Stimulated activated CD4-positive, alpha-beta T cell treated with anti-CD3 and anti-CD28 coated beads, Interleukin-12 subunit alpha, Interleukin-12 subunit beta, amount 100 ng/mL, for 48 hours (primary cell): ENCODE measurements around the gene DRD3.

Experiments used
- DNase-seq, 3 donors: peaks; one replicate each; pipeline ENCODE4 v3.0.0-alpha.2; 2020; ENCODE audit warnings: low read depth in 2 of 3, low spot score in 1 of 3

The DRD3 gene

GRCh38 chr3:114079761-114080160 is 99.1 kb downstream of the DRD3 start:
- no peak for DNase-seq

- no peak for DNase-seq
Observed at GRCh38 chr3:114078126-114078525, 100.7 kb downstream of the DRD3 start.
